EH (cell line): Measurements from ENCODE around the gene ULK2.

Experiments
- DNase-seq: peaks from one replicate; pipeline ENCODE4 v3.0.0-alpha.2; 2015; ENCODE audit warnings: low read depth

ULK2 gene

DNA sequence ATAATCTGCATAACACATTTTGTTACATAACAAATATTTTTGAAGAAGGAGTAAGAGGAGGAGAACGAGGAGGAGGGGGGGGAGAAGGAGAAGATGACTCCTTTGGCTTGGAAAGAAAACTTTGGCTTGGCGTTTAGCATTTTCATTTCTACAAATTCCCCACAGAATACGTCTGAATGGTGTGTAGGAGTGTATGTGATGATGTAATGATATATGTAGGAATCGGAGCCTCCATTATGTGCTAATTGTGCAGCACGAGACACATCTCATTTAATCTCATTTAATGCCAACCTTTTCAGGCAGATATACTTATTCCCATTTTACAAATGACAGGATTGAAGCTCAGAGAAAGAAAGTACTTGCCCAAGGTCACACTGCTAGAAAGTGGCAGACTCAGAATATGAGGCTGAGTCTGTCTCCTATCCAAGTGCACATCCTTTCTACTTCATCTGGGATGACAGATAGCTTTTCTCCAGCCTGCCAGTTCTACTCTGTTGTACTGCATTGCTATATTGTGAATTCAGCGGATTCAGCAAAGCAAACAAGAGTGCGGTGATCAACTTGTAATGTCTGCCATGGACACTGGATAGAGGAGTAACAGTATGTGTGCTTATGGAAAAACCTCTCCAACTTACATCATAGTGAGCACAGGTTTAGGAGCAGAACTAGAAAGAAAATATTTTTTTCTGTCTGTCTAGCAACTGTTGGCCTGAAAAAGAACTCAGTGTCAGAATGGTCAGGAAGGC lies 140.9 kb downstream of the ULK2 start:
- no peak for DNase-seq

DNA sequence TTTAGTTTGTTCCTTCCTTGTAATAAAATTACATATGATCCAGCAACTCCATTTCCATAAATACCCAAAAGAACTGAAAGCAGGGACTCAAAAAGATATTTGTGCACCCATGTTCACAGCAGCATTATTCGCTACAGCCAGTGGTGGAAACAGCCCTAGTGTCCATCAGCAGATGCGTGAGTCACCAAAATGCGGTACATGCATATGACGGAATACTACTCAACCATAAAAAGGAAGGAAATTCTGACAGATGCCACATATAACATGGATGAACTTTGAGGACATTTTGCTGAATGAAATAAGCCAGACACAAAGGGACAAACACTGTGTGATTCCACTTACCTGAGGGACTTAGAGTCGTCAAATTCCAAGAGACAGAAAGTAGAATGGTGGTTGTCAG lies 142.2 kb downstream of the ULK2 start:
- no peak for DNase-seq

DNA sequence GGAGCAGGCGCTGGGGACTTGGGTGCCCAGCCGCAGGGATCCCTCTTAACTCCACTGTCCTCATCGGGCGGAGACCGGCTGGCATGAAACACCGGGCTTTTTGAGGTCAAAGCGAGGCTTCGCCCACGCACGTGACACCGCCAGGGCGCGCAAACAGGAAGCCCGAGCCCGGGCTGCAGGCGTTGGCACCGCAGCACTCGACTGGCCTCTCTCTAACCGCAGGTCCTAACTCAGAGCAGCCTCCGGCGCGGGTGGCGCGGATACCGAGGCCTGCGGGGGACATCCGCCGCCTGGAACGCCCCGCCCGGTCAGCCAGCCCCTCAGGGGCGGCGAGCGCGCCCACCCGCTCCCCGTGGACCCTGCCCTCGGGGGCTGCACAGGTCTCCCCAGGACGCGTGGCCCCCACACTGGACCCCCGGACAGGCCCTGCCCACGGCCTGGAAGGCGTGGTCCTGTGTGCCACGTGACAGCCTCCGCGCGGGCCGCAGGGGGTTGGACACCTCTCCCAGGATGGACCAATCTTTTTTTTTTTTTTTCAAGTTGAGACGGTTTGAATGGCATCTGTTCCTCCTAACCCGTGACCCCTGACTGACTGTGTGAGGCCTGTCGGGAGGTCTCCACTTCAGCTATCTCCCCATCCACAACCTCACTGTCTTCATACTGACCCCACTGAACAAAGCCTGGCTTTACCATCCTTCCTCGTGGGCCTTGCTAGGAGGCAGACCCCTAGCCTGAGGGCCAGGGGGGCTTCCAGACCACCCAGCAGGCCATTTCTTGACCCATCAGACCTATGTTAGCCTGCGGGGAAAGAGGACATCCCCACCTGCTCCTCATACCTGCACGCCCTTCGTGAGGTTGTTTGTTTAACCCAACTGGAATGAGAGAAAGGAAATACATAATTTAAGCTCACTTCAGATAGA lies 143.0 kb downstream of the ULK2 start:
- DNase-seq: no peak

DNA sequence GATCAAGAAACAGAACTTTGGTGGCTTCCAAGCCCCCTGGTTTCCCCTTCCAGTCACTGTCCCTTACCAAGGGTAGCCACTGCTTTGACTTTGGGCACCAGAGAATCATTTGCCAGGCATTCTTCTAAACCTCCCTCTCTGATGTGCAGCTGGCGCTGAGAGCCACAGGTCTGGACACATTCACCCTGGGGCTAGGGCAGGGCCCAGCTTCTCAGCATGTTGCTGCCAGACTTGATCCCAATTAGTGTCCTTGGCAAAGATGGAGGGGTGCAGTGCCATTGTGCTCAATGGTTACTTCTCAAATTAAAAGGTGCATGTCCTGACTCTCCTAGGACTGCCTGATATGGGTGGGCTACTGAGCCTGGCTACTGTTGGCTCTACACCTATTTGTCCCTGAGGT lies 143.8 kb downstream of the ULK2 start:
- DNase-seq: no peak
